Left colon (tissue), 2 donors: ENCODE results near the gene MED13. TPM values are rescaled to one million over a fixed set of nuclear protein-coding genes. Genes with fewer than 3 reads are reported as not detected.

Source experiments
- ATAC-seq: fragments of 200-7000 bp; cut with Tn5 transposase; one replicate; pipeline ENCODE4 v1.9.1; 2020; ENCODE audit warnings: mild to moderate bottlenecking, moderate library complexity
- DNase-seq, 2 donors: peaks; one replicate each; pipeline ENCODE4 v3.0.0-alpha.2; 2020
- intact Hi-C, 2 donors: fragments of 100-400 bp; cut with DNase I in 1 of 2; cut with micrococcal nuclease in 1 of 2; formaldehyde crosslinking; loops; one replicate each; pipeline versions ENCODE4 v1.11.2 to v1.14.0; 2022; cut with DNase I, micrococcal nuclease
- total RNA-seq, 2 donors: library from RNA; stranded (reverse); fragmentation: NEBNext Ultra II Directional; extraction: Animal tissue kit (Norgen Biotek cat#: 25700); gene quantifications; one replicate each; pipeline ENCODE4 v1.2.1, GENCODE V29; 2021
- donor health status: DM: no; HTN: no; CAD: no.
- donor health status: DM: yes; HTN: yes; CAD: no.

Gene MED13
- total RNA-seq, 2 donors from 2014 or later: 80.3 to 85.7 TPM

DNA sequence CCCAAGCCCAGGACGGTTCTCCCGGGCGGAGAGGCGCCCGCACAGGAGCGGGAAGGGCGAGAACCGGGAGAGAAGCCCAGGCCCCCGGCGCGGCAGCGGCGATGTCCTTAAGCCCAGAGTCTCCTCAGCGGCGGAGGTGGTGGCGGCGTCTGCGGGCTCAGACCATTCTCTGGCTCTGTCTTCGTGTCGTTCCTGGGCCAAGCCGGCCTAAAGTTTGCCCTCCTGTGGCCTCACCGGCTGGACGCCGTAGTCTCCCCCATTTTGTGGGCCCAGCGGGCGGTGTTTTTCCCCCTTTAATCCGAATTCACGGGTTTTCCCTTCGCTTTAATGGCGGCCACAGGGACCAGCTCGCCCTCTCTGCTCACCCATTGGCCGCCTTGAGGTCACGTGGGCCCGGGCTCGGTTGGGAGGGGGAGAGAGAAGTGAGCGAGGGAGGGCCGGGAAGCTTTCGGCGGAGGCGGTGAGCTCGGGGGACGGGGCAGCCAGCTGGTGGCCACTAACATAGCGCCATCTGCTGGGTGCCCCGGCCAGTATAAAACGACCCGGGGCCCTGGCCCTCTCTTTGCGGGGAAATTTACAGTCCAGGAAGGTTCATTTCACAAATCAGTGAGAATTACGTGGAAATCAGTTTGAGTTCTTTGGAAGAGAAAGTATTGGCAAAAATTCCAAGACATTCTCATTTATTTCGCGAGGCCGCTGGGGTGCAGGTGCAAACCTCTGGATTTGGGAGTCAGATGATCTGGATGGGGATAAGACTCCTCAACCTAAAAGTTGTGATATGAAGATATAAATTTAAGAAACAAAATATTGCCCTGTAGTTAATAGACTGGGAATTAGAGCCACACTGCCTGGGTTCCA is 762 bp upstream of the MED13 start:
- intact Hi-C loops: loop anchor here in 1 of 2 donors (10.0 kb wide), 1 partner anchor 201 kb away; the partner anchor contains the start of gene BRIP1
- ATAC-seq: peak; percentile 96
- DNase-seq: peak; percentile 98 to 99

DNA sequence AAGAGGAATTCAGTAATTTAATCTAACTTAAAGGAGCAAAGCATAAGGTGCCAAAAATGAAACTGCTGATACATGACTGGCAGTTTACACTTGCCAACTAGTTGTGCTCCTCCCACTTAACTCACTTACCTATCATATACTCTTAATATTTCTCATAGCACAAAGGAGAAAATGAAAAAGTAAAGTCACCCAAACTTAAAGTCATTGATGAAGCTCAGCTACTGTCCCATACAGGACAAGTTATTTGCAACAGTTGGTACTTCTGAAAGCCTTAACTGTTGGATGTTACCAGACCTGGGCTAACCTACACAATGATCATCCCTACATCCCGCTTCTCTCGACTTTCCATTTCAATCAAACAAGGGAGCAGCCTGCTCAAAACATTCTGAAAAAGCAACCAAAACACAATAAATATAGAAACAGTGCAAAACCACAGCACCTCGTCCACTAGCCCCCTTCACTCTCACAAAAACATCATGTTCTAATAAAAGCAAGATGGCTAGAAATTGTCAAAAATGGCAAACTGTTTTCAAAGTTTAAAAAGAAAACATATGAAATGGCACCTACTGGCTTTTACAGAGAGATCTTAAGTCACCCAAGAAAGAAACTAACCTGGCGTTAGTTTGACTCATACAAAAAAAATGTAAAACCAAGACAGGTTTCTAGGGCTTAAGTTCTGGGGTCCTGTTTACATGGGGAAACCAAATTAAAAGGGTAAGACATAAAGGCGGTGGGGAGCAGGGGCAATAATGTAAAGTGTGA is 868 bp downstream of the MED13 start:
- peak; percentile 31 for ATAC-seq
- DNase-seq: no peak
- intact Hi-C loops: loop anchor here in 1 of 2 donors (5.0 to 10.0 kb wide), 2 partner anchors 137 to 199 kb away; partner anchors contain the start of genes BRIP1 and INTS2

DNA sequence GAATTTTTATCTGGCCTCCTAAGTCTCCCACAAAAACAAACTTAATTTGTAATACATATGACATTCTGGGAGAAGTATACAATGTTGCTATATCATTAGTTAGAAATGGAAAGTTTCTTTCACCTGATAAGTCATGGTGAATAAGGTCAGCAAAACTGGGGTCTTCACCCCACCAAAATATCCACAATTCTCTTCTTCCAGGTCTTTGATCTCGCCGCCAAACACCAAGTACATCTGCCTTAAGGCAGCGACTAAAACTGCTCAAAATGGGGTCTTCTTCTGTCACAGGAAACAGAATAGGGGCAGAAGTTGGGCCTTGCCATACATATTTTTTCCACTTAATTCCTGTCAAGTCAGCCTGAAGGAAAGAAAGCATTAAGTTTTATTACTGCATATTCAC is 2.1 kb downstream of the MED13 start:
- intact Hi-C loops: loop anchor here in 1 of 2 donors (5.0 to 10.0 kb wide), 2 partner anchors 136 to 198 kb away; partner anchors contain the start of genes BRIP1 and INTS2
- ATAC-seq (no peak), DNase-seq (no peak)

DNA sequence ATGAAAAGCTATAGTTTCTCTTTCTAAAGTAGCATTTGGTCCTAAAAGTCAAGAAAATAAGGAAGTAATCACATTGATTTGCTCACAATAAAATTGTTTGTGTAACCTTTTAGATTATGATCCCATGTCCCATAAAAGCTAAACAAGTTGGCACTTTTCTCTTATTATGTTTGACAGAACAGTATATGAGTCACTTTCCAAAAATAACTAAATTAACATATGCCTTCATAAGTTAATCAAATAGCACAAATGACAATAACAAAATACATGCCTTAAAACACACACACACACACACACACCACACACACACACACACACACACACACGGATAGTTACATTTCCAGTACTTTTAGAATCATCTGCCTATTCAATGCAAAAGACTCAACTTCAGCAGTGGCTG is 2.8 kb downstream of the MED13 start:
- DNase-seq (no peak), ATAC-seq (peak; percentile 21)
- intact Hi-C loops: loop anchor here in 1 of 2 donors (5.0 to 10.0 kb wide), 2 partner anchors 135 to 198 kb away; partner anchors contain the start of genes BRIP1 and INTS2

DNA sequence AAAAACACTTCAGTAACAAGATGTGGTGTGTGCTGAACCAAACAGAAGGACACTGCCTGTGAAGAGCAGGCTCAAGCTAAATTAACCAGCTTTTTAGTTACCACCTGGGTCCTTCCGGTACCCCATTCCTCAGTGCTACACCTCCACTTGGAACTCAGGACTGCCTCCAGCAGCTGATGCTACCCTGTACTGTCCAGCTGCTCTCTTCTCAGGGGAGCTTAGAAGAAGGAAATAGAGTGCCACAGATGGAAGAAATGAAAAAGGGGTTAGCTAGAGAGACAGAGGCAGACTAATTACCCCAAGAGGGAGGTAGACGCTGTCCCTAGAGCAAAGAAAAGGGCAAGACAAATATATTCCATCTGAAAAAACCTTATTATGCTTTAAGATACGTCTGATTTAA is 5.7 kb downstream of the MED13 start:
- ATAC-seq (no peak), DNase-seq (no peak)

DNA sequence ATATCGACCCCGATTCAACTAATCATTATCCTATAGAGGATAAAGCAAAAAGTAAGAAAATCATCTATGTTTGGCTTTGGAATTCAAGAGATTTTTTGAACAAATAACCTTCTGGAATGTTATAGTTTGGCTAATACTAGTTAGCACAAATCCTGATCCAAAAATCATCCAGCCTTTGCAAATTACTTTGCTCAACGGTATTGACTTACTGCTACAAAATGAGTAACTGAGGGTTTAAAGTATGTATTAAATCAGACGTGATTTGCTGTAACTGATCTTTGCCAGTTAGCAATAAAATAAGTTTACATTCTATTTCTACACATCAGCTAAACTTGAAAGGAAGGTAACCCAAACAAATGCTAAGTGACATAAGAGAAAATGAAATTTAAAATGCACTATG is 6.5 kb downstream of the MED13 start:
- DNase-seq (no peak), ATAC-seq (no peak)
- intact Hi-C loops: no loop called here

More for the DNA sequence above, 5.7 kb downstream of the MED13 start:
- intact Hi-C loops: no loop called here

DNA sequence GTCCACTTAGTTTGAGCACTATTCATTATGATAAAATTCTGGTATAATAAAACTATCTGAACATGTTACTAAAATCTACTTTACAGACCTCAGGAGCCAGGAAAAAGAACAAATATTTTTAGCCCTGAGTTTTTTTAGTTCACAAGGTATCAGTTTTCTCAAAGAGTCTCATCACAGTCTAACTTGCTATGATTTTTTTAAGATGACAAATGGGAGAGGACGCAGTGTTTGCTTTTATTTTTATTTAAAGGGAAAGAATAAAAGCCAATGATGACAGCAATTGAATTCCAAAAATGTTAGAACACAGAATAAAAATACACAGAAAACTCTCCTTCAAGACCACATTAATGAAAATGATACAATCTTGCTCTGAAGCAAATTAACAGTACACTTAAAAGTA is 7.4 kb downstream of the MED13 start:
- no peak for DNase-seq
- ATAC-seq: no peak
- intact Hi-C loops: no loop called here

DNA sequence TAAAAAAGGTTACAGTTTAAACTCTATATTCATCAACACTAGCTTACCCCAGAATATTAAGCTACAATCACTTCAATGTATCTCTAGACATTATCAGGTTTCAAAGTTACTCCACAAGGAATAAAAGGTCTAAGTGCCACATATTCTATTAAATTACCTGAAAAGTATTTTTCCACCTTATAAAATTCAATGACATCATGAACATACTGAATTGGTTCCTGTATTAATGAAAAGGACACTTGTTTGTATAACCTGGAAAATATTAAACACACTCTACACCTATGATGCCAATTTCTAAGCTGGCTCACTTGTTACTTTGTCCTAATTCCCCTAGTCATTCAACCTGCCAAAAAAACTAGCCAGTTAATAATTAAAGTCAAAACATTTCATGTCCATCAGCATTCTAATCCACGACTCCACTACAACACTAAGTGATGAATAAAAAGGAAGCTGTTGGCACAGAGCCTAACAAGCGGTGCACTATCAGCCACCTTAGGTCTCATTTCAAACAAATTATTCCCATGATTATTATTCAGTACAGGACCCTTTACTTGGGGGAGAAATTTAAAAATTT is 12.2 kb downstream of the MED13 start:
- no peak for ATAC-seq
- no peak for DNase-seq
- intact Hi-C loops: no loop called here

DNA sequence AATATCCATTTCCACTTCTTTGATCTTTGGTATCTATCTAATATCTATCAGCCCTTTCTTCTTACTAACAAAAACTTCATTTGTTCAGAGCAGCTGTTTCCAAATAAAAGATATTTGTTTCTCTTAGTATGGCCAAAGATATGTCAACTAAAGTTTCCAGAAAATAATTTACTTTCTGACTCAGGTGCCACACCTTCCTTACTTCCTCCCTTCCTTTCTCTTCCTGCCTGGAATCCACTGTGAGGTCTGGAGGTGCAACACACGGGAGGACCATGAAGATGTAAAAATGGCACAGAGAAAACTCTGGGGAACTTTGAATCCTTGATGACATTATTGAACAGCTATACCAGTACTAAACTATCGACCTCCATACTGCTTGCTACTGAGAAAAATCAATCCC is 14.0 kb downstream of the MED13 start:
- DNase-seq (no peak), ATAC-seq (peak; percentile 78)
- intact Hi-C loops: no loop called here

DNA sequence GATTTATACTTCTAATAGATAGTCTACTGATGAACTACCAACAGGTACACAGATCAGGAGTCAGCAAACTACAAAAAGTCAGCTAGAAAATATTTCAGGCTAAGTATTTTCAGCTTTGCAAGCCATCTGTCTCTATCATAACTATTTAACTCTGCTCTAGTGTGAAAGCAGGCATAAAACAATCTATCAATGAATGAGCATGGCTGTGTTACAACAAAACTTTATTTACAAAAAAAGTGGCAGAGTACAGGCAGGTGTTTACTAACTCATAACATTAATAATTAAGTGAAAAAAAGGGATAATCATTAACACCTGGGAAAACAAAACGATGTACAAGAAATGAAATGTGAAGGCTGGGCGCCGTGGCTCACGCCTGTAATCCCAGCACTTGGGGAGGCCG is 15.8 kb downstream of the MED13 start:
- DNase-seq: no peak
- no peak for ATAC-seq
- intact Hi-C loops: no loop called here

DNA sequence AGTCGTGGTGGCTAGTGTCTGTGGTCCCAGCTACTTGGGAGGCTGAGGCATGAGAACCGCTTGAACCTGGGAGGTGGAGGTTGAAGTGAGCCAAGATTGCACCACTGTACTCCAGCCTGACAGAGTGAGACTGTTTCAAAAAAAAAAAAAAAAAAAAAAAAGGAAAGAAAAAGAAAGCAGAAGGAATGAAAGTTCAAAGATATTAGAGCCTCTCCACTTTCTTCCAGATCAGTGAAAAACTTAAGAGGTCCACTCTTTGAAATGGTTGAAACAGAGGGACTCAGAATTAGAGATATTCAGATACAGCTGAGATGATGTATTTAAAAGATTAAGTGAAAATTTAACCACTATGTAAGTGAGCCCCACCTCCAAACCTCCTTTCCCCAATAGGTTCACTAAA is 16.8 kb downstream of the MED13 start:
- ATAC-seq (no peak), DNase-seq (no peak)
- intact Hi-C loops: no loop called here

DNA sequence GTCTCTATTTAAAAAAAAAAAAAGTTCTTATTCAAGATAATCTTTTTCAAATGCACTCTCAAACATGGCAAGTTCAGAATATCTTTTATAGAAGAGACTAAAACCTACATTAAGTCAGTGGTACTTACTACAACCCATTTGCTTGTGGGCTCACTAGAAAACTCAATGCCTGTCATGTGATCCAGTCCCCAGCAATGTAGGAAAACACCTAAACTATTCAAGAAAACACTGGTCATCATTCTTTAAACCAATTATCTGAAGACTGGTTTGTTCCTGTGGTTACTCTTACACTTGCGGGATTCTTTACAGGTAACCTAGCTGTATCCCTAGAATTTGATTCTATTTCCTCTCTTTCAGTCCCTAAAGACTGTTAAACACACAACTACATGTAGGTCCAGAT is 19.6 kb downstream of the MED13 start:
- ATAC-seq: no peak
- intact Hi-C loops: no loop called here
- DNase-seq: no peak

DNA sequence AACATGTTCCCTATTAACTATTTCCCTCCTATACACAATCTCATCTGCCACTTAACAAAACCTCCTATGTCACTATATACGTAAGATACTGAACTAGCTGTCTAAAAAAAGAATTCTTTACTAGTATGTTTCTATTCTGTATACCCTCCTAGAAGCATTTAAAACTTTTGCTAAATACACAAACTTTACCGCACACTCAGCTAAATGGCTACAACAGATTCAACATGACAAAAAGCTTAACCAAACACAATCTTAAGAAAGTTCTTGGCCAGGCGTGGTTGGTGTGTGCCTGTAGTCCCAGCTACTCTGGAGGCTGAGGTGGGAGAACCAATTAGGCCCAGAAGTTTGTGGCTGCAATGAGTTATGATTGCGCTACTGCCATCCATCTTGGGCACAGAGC is 20.0 kb downstream of the MED13 start:
- no peak for ATAC-seq
- DNase-seq: no peak
- intact Hi-C loops: no loop called here

DNA sequence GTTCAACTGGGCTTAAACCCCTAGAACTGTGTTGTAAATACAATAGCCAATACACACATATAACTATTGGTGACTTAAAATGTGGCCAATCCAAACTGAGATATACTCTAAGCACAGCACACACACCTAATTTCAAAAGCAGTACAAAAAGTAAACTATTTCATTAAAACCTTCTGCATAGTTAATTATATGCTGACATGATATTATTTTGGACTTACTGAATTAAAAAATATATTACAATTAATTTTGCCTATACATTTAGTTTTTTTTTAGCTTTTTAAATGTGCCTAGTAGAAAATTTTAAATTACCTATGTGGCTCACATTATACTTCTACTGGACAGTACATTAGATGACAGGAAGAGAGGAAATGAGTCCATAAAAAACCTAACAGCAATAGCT is 21.5 kb downstream of the MED13 start:
- ATAC-seq: no peak
- intact Hi-C loops: no loop called here
- DNase-seq: no peak

DNA sequence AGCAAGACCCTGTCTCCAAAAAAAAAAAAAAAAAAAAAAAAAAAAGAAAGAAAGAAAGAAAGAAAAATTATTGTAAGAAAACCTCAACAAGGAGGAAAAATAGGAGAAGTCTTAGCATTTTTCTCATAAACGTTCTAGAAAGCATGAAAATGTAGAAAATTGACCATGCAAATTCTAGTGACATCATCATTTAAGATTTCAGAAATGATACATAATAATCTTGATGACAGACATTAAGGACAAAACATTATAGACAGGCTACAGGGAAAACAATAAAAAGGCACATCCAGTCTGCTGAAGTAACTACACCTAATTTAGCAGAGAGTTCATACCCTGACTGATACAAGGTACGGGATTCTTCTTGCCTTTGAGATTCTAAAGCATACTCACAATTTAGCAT is 21.9 kb downstream of the MED13 start:
- DNase-seq (no peak), ATAC-seq (no peak)
- intact Hi-C loops: no loop called here

DNA sequence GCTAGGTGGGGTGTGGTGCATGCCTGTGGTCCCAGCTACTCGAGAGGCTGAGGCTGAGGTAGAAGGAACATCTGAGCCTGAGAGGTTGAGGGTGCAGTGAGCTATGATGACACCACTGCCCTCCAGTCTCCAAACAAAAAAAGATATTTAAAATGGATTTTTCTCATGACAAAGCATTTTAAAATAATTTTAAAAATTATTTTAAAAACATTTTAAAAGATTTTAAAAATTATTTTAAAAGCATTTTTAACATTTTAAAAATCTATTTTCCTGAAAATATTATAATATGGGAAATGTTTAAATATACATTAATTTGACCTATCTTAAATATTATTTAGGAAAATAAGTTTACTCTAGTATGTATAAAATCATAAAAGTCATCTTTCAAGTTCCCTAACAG is 26.8 kb downstream of the MED13 start:
- no peak for ATAC-seq
- intact Hi-C loops: no loop called here

DNA sequence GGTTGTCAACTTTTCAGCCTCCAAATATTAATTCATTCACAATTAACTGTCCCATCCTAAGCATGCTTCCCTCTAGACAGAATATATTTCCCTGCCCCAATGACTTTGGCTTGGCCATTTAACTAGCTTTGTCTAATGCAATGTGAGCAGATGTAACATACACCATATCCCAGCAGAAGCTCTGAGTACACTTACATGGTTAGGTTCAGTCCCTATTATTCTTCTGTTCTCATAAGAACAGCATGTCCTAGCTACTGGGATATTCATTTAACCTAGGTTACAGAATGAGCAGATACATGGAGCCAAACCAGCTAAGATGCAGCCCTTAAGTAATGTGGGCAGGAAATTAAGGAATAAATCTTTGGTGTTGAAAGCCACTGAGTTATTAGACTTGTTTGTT is 31.8 kb downstream of the MED13 start:
- ATAC-seq (no peak), DNase-seq (no peak)
- intact Hi-C loops: no loop called here

More for the DNA sequence above, 26.8 kb downstream of the MED13 start:
- DNase-seq: no peak

DNA sequence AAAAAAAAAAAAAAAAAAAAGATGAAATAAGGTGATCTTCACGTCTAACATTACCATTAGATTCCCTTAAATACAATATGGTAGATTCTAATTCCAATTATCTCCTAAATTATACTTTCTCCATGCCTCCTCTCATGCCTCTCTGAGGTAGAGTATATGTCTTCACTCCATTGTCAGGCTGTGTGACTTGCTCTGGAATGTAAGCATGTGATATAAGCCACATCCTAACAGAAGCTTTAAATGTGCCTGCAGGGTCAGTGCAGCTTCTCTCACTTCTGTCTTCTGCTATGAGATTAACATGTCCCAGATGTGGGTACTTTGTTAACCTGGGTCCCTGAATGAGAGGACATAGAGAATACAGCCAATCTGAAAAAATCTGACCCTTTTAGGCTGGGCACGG is 32.6 kb downstream of the MED13 start:
- intact Hi-C loops: no loop called here
- DNase-seq (no peak), ATAC-seq (no peak)

DNA sequence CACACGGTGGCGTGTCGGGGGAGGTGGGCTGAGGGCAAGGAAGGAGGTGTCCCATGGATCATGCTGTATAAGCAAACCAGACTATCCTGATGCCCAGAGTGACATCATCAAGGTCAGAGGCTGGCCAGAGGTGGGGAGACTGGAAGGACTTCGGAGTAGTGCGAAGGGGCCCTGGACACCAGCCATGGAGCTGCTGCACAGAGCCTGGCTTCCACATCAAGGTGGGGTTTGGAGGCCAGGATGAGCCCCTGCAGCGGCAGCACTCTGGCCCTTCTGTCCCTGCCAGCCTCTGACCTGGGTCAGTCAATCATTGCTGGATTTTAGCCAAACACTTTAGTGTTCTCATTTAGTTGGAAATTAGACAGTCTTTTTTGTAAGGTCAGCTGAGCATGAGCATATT is 34.8 kb downstream of the MED13 start:
- ATAC-seq (no peak), DNase-seq (no peak)
- intact Hi-C loops: no loop called here

DNA sequence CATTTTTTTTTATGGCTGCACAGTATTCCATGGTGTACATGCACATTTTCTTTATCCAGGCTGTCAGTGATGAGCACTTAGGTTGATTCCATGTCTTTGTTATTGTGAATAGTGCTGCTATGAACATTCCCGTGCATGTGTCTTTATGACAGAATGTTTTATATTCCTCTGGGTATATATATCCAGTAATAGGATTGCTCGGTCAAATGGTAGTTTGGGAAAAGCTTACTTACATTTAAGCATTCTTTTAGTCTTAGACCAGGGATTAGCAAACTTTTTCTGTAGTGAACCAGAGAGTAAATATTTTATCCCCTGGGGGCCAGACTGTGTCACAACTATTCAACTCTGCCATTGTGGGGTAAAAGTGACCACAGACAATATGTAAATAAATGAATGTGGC is 40.2 kb downstream of the MED13 start:
- ATAC-seq (no peak), DNase-seq (no peak)
- intact Hi-C loops: no loop called here
